Activated CD8-positive, alpha-beta memory T cell treated with anti-CD3 and anti-CD28 coated beads, Interleukin-2, amount 50 U/mL, for 24 hours (primary cell): Measurements from ENCODE around the gene RAB40C.

Experiments used
- DNase-seq: peaks from one replicate; pipeline ENCODE4 v3.0.0-alpha.2; 2020; ENCODE audit errors: extremely low read depth

The RAB40C gene

GRCh38 chr16:589658-590187 is at the start of gene RAB40C:
Gene RAB40C (plus strand): TSS chr16:590066. CDS start chr16:590292, 226 bp downstream.
- DNase-seq = peak; percentile 98

- no peak for DNase-seq
These were observed 49.1 kb upstream of the RAB40C start for GRCh38 chr16:540645-541340.

- DNase-seq = no peak
These were observed 46.3 kb upstream of the RAB40C start for GRCh38 chr16:543301-544164.

- no peak for DNase-seq
These were observed 45.3 kb upstream of the RAB40C start for GRCh38 chr16:544517-544916.

GRCh38 chr16:546909-547770 is 42.7 kb upstream of the RAB40C start:
- DNase-seq = no peak

- DNase-seq = no peak
These were observed 41.3 kb upstream of the RAB40C start for GRCh38 chr16:548586-548985.

- no peak for DNase-seq
These were observed 40.2 kb upstream of the RAB40C start for GRCh38 chr16:549544-550263.

GRCh38 chr16:551210-551609 is 38.7 kb upstream of the RAB40C start:
- no peak for DNase-seq

- no peak for DNase-seq
These were observed 37.7 kb upstream of the RAB40C start for GRCh38 chr16:552171-552570.

- no peak for DNase-seq
These were observed 36.1 kb upstream of the RAB40C start for GRCh38 chr16:553601-554296.

GRCh38 chr16:554297-554621 is 35.6 kb upstream of the RAB40C start:
- DNase-seq = no peak

GRCh38 chr16:554640-555365 is 35.1 kb upstream of the RAB40C start:
- DNase-seq = no peak

- DNase-seq = no peak
These were observed 34.1 kb upstream of the RAB40C start for GRCh38 chr16:555528-556473.

GRCh38 chr16:556474-557173 is 33.2 kb upstream of the RAB40C start:
- no peak for DNase-seq

GRCh38 chr16:557463-558297 is 32.2 kb upstream of the RAB40C start:
- no peak for DNase-seq

GRCh38 chr16:558298-559020 is 31.4 kb upstream of the RAB40C start:
- no peak for DNase-seq

- no peak for DNase-seq
These were observed 30.9 kb upstream of the RAB40C start for GRCh38 chr16:559021-559380.
